ENCODE measurements around the gene BRD7. TPM values are rescaled to one million over a fixed set of nuclear protein-coding genes. Genes with fewer than 3 reads are reported as not detected.

BRD7 gene
- total and polyA plus RNA-seq, 12 donors = 31.4 to 50.9 (median 42.7) TPM

DNA sequence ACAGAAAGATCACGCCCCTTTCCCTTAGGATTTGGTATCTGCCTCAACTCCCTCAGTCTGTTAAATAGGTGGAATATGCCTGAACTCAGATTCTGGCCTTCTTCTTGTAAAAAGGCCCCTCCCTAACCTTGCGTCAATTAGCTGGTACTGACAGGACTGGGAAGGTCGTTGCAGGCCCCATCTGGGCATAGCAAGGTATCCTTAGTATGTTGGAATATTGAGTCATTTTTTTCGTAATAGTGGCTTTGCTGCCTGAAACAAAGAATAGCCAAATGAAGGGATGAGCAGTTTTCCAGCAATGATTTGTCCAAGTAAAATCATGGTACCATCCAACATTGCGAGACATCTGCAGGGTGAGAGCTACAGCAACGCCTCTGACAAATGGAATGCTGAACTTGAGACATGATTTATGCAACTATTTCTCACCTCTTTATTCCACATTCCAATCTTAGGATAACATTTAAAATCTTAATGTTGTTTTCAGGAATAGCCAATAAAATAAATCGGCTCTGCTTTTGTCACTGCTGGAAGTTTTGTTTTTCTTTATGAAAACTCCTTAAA lies 39.3 kb upstream of the BRD7 start:
- ATAC-seq = no peak
- Histone ChIP-seq H3K27ac (no peak overlapping the region), H3K36me3 (no peaks in the 10 kb centered on the region), H3K27me3 (peaks cover 0 to 4% (median 0%) of the 10 kb centered on the region in 7 donors), H3K4me3 (no peak overlapping the region), H3K4me1 (no peaks in the 10 kb centered on the region), H3K9me3 (peaks cover 0 to 10% (median 0%) of the 10 kb centered on the region in 11 donors)
- DNase-seq = no peak
- TF ChIP-seq, protein P1, sequence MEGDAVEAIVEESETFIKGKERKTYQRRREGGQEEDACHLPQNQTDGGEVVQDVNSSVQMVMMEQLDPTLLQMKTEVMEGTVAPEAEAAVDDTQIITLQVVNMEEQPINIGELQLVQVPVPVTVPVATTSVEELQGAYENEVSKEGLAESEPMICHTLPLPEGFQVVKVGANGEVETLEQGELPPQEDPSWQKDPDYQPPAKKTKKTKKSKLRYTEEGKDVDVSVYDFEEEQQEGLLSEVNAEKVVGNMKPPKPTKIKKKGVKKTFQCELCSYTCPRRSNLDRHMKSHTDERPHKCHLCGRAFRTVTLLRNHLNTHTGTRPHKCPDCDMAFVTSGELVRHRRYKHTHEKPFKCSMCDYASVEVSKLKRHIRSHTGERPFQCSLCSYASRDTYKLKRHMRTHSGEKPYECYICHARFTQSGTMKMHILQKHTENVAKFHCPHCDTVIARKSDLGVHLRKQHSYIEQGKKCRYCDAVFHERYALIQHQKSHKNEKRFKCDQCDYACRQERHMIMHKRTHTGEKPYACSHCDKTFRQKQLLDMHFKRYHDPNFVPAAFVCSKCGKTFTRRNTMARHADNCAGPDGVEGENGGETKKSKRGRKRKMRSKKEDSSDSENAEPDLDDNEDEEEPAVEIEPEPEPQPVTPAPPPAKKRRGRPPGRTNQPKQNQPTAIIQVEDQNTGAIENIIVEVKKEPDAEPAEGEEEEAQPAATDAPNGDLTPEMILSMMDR (IDR thresholded peaks at IDR 0.05) = no peak
- intact Hi-C loops (cut with DNase I) = loop anchor here in 1 of 10 donors (10.0 kb wide), 1 partner anchor 57 kb away; no protein-coding TSS in a partner anchor
- WGBS, 2 donors = 50 to 70% methylated on average over 7 of the region's 7 CpGs

DNA sequence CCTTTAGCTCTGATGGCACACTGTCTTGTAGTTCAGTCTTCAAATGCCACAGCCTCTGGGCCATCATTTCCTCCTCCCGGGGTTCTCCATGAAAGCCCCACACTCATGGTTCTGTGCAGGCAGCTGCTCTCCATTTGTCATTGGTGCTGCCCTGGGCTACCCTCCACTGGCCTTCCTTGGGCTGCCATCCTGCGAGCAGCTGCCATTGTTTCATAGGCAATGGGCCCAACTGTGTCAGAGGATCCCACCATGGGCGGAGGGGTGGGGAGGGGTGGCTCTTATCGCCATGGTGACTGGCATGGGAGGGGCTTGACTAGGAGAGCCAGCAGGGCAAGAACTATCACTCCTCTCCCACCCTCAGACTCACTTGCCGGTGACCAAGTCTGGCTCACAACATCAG lies 38.6 kb upstream of the BRD7 start:
- WGBS, 2 donors = 74% methylated on average over 5 of the region's 5 CpGs
- Histone ChIP-seq H3K4me3 (no peak overlapping the region), H3K36me3 (no peaks in the 10 kb centered on the region), H3K27me3 (peaks cover 0 to 4% (median 0%) of the 10 kb centered on the region in 7 donors), H3K27ac (no peak overlapping the region), H3K9me3 (peaks cover 0 to 5% (median 0%) of the 10 kb centered on the region in 11 donors), H3K4me1 (no peaks in the 10 kb centered on the region)
- DNase-seq (no peak), ATAC-seq (no peak)
- TF ChIP-seq, protein P1 (IDR thresholded peaks at IDR 0.05) = no peak
- intact Hi-C loops (cut with DNase I) = loop anchor here in 1 of 10 donors (10.0 kb wide), 1 partner anchor 57 kb away; no protein-coding TSS in a partner anchor

DNA sequence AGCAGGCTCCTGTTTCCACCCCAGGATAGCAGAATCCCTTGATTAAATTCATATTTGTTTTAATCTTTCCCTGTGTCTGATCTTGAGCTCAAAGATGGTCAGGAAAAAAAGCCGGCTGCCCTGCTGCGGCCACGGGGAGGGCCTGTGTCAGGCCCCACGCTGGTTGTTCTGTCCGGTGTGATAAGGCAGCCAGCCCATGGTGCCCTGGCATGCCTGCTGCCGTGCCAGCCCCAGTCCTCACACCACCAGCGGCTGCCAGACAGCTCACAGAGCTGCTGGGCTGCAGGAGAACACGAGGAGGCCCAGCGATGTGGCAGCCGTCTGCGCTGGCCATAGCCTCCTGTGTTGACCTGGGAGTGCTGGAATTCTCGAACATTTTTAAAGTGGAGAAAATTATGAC lies 34.7 kb upstream of the BRD7 start:
- Histone ChIP-seq H3K36me3 (no peaks in the 10 kb centered on the region), H3K27ac (no peak overlapping the region), H3K4me1 (no peaks in the 10 kb centered on the region), H3K4me3 (no peak overlapping the region), H3K27me3 (peaks cover 0 to 4% (median 0%) of the 10 kb centered on the region in 7 donors), H3K9me3 (no peaks in the 10 kb centered on the region)
- intact Hi-C loops (cut with DNase I) = loop anchor here in 1 of 10 donors (10.0 kb wide), 1 partner anchor 61 kb away; no protein-coding TSS in a partner anchor
- WGBS, 2 donors = 52 to 80% methylated on average over 12 of the region's 12 CpGs
- peak in 7 of 8 donors; percentile 79 to 96 (median 88) for ATAC-seq
- DNase-seq = peak; percentile 14 to 38
- TF ChIP-seq, protein P1 (IDR thresholded peaks at IDR 0.05) = no peak

DNA sequence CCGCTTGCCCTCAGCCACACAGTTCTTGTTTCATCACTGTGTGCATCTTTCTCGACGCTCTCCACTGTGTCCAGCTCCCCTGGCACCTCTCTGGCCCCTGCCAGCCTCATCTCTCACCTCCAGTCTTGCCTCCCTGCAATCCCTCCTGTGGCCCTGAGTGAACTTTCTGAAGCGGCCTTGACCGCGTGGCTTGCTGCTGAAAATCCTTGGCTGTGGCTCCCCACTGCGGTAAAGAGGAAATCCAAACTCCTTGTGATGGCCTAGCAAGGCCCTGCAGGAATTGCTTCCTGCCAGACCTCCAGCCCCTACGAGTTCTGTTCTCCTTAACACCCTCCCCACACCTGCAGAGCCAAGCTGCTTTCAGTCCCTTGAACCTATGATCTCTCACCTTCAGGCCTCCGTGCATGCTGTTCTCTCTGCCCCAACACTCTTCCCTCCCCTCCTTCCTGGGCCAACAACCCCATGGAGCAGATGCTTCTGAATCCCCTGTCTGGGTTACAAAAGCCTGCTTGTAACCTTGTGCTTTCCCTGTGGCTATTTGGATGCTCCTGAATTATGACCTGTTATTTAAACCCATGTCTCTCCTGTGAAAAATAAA lies 33.6 kb upstream of the BRD7 start:
- H3K4me1 ChIP-seq = no peaks in the 10 kb centered on the region
- no peak for DNase-seq
- whole genome bisulfite sequencing, 2 donors = 74 to 81% methylated on average over 9 of the region's 9 CpGs
- intact Hi-C loops (cut with DNase I) = loop anchor here in 1 of 10 donors (10.0 kb wide), 1 partner anchor 62 kb away; no protein-coding TSS in a partner anchor
- H3K4me3 ChIP-seq = no peak overlapping the region
- H3K9me3 ChIP-seq = no peaks in the 10 kb centered on the region
- no peaks in the 10 kb centered on the region for H3K36me3 ChIP-seq
- no peak overlapping the region for H3K27ac ChIP-seq
- peaks cover 0 to 4% (median 0%) of the 10 kb centered on the region in 7 donors for H3K27me3 ChIP-seq
- no peak for ATAC-seq
- TF ChIP-seq, protein P1 (IDR thresholded peaks at IDR 0.05) = no peak

All from heart right ventricle (tissue), 16 donors.